Amygdala (tissue), 56 donors: ENCODE data around the gene FASTK.
A peak's percentile ranks its signal among the peaks of the same experiment; 100 is the strongest.
"Not testable (repeated sequence)": the region's sequence is repeated elsewhere in the genome, so short reads cannot be mapped to it uniquely, and the experiment has no call there.

Experiments used
- DNase-seq, 56 donors: peaks; one replicate each; lab custom pipeline; 2025; lab: John Stamatoyannopoulos, UW

FASTK gene

DNA sequence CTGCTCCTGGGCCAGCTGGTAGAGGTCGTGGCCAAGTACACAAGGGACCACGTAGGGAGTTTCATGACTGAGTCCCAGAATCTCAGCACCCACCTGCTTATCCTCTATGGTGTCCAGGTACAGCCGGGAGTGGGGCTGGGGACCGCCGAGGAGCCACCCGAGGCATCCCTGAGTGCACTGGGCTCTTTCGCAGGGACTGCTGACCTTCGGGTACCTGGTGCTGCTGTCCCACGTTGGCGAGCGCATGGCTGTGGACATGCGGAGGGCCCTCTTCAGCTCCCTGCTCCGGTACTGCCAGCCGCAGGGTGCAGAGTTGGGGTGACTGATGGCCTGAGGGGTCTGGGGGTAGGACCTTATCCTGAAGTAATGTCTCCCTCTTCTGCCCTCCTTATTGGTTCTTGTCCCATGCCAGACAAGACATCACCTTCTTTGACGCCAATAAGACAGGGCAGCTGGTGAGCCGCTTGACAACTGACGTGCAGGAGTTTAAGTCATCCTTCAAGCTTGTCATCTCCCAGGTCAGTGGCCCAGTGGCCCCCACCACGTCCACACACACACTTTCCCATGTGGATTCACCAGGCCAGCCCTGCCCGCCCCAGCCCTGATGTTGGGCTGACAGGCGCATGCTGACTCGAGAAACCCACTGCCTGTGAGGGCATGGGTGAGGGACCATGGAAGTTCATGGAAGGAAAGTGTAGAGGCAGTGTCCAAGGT lies 46.1 kb downstream of the FASTK start:
- no peak for DNase-seq

- DNase-seq, result no peak
Observed at GRCh38 chr7:151033864-151034249, 46.8 kb downstream of the FASTK start.

DNA sequence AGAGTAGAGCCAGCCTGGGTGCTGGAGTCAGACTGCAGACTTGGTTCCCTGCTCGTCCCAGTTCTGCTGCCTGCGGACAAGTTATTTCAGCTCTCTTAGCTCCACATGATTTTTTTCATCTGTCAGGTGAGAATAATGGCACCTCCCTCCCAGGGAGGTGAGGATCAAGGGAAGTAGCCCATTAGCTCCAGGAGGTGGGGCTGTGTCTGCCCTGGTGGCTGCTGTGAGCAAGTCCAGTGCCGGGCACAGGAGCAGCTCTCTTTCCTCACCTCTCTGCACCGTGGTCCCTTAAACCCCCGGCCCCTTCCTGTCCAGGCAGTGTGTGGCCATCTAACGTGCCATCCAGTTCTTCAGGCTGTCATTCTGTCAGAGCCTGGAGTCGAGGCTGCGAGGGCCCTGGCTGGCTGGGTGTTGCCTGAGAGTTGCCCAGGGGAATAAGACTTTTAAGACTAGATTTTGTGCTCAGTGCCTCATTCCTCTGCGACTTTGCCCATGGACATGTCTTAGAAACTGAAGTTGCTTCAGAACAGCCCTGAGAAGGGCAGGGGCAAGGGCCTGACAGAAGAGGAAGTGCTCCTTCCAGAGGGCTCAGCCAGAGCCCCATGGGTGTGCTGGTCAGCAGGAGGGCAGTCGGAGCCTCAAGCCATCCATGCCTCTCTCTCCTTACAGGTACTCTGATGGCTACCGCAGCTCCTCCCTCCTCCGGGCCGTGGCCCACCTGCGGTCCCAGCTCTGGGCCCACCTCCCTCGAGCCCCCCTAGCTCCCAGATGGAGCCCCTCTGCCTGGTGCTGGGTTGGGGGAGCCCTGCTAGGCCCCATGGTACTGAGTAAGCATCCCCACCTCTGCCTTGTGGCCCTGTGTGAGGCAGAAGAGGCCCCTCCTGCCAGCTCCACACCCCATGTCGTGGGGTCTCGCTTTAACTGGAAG lies 47.4 kb downstream of the FASTK start:
- no peak for DNase-seq

GRCh38 chr7:151031011-151031410 lies 49.6 kb downstream of the FASTK start:
- no peak for DNase-seq

DNA sequence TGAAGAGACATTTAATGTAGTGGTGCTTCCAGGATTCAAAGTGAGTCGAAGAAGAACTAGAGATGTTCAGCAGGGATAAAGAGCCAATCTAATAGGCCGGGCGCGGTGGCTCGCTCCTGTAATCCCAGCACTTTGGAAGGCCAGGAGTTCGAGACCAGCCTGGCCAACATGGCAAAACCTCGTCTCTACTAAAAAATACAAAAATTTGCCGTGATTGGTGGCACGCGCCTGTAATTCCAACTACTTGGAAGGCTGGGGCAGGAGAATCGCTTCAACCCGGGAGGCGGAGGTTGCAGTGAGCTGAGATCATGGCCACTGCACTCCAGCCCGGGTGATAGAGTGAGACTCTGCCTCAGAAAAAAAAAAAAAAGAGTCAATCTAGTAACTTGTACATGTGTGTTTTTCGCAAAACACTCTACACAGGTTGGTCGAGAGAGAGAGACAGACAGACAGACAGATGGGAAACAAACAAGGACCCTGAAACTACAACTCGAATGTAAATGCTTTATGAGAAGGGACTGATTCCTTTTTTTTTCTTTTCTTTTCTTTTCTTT lies 51.6 kb downstream of the FASTK start:
- no peak for DNase-seq

- peak; percentile 84 to 99 (median 96) for DNase-seq
Observed at GRCh38 chr7:151028131-151028947, 52.3 kb downstream of the FASTK start, which contains the start of gene ABCB8. Gene ABCB8, plus strand, starts transcription at chr7:151028450. Its CDS starts 66 bp downstream, at chr7:151028516.

- DNase-seq, result not testable (repeated sequence)
Observed at GRCh38 chr7:151027728-151028130, 52.9 kb downstream of the FASTK start.

- not testable (repeated sequence) for DNase-seq
Observed at GRCh38 chr7:151026771-151027727, 53.6 kb downstream of the FASTK start.
